HepG2 (cell line): Measurements from ENCODE around the gene ATP9B. TPM values are rescaled to one million over a fixed set of nuclear protein-coding genes. Genes with fewer than 3 reads are reported as not detected.

Experiments used
- ATAC-seq: fragments of 200-7000 bp; cut with Tn5 transposase; 3 replicates; pipeline ENCODE4 v1.9.1; 2020; ENCODE audit warnings: mild to moderate bottlenecking, moderate library complexity
- BruUV-seq: library from RNA; stranded (reverse); fragments of 400-500 nt; replicated peaks from 2 replicates; lab custom pipeline; 2021; lab: Mats Ljungman, UMichigan
- CTCF ChIA-PET: fragments of 300-600 bp; formaldehyde crosslinking; extraction: SDS; loops from one replicate; lab custom pipeline; 2021; ENCODE audit warnings: low total read pairs, inconsistent platforms, low intra/inter-chr PET ratio; lab: Yijun Ruan, JAX
- POLR2A ChIA-PET: fragments of 350-600 bp; sonication (Branson Sonifier 250); formaldehyde crosslinking; loops from one replicate; lab custom pipeline; 2020; ENCODE audit warnings: antibody characterized with exemption, inconsistent platforms; lab: Yijun Ruan, JAX
- DNase-seq: peaks from one replicate; pipeline ENCODE4 v3.0.0-alpha.2; 2015; ENCODE audit warnings: low spot score
- FAIRE-seq: peaks from 3 replicates; lab custom pipeline; 2011; peaks lifted over from hg19 to GRCh38; lab: Jason Lieb, UNC
- H2AFZ ChIP-seq: one replicate; pipeline ENCODE4 v1.6.1; 2011; ENCODE audit warnings: low read length, inconsistent platforms
- H3K27ac ChIP-seq: fragments of 300-600 bp; 3 replicates; pipeline ENCODE4 v1.8.0; 2011; ENCODE audit warnings: mixed run types, mild to moderate bottlenecking, mixed read lengths, low read length, inconsistent platforms; ENCODE audit not compliant: insufficient read depth; ENCODE audit errors: extremely low read length
- H3K27me3 ChIP-seq, 2 experiments: fragments of 200-600 bp in 1 of 2; 2 replicates in 1 of 2; 3 replicates in 1 of 2; pipeline versions ENCODE4 v1.6.0 to v1.8.0; 2011; ENCODE audit warnings: low read length in 2 of 2, mild to moderate bottlenecking in 2 of 2, moderate library complexity in 2 of 2, inconsistent platforms in 1 of 2; ENCODE audit not compliant: insufficient read depth in 2 of 2, control insufficient read depth in 1 of 2
- H3K36me3 ChIP-seq, 2 experiments: fragments of 200-600 bp in 1 of 2; replicated peaks in 1 of 2; 2 replicates in 1 of 2; 3 replicates in 1 of 2; pipeline versions ENCODE4 v1.5.1 to v1.8.0; 2011; ENCODE audit warnings: low read length in 2 of 2, inconsistent platforms in 1 of 2; ENCODE audit not compliant: insufficient read depth in 2 of 2, control insufficient read depth in 1 of 2
- H3K4me1 ChIP-seq: 2 replicates; pipeline ENCODE4 v1.5.1; 2012; ENCODE audit warnings: low read length, inconsistent platforms; ENCODE audit not compliant: insufficient read depth
- H3K4me2 ChIP-seq: 2 replicates; pipeline ENCODE4 v1.6.0; 2011; ENCODE audit warnings: low read depth, low read length, inconsistent platforms
- H3K4me3 ChIP-seq, 3 experiments: fragments of 200-600 bp in 1 of 3; sonication (generic), shearing (Covaris generic) in 1 of 3; replicated peaks in 1 of 3; 2 replicates each; pipeline ENCODE4 v1.5.1; 2011 to 2016; ENCODE audit warnings: low read length in 3 of 3, inconsistent platforms in 2 of 3, low read depth in 2 of 3, mild to moderate bottlenecking in 2 of 3, control low read depth in 1 of 3, mixed read lengths in 1 of 3; ENCODE audit not compliant: insufficient read depth in 1 of 3
- H3K79me2 ChIP-seq: one replicate; pipeline ENCODE4 v1.6.1; 2011; ENCODE audit warnings: low read length, inconsistent platforms; ENCODE audit not compliant: insufficient read depth
- H3K9ac ChIP-seq: 2 replicates; pipeline ENCODE4 v1.6.0; 2011; ENCODE audit warnings: mild to moderate bottlenecking, low read depth, low read length, inconsistent platforms; ENCODE audit not compliant: insufficient read depth
- H3K9me3 ChIP-seq: 2 replicates; pipeline ENCODE4 v1.5.1; 2012; ENCODE audit warnings: mild to moderate bottlenecking, low read length
- H4K20me1 ChIP-seq: 2 replicates; pipeline ENCODE4 v1.6.0; 2011; ENCODE audit warnings: inconsistent platforms, mild to moderate bottlenecking, low read length, moderate library complexity; ENCODE audit not compliant: insufficient read depth
- GATA4 ChIP-seq: sonication (generic); IDR thresholded peaks from 2 replicates; pipeline ENCODE4 v1.6.1; 2016; ENCODE audit warnings: antibody characterized with exemption, low read depth, borderline replicate concordance
- ISX ChIP-seq: sonication (generic); formaldehyde crosslinking; conservative IDR thresholded peaks from 2 replicates; pipeline ENCODE4 v1.5.0; 2020; ENCODE audit warnings: missing genetic modification reagents
- JUN ChIP-seq: sonication (generic); formaldehyde crosslinking; IDR thresholded peaks from 2 replicates; pipeline ENCODE4 v1.4.0; 2020; ENCODE audit warnings: mild to moderate bottlenecking, missing genetic modification reagents
- MAFF ChIP-seq: IDR thresholded peaks from 2 replicates; pipeline ENCODE4 v1.6.1; 2011; ENCODE audit warnings: low read depth, low read length, improper control_type of control experiment
- MBNL3 ChIP-seq: fragments of 250-450 bp; sonication (Bioruptor Pico); conservative IDR thresholded peaks from 2 replicates; pipeline ENCODE4 v1.8.0; 2022; ENCODE audit warnings: mild to moderate bottlenecking, inconsistent platforms
- PRMT3 ChIP-seq: sonication (generic); formaldehyde crosslinking; IDR thresholded peaks from 2 replicates; pipeline ENCODE4 v1.8.1; 2022; ENCODE audit warnings: low read depth, mild to moderate bottlenecking, moderate library complexity, missing genetic modification reagents, borderline replicate concordance
- RFX1 ChIP-seq: fragments of 450-650 bp; IDR thresholded peaks from 2 replicates; pipeline ENCODE4 v1.6.1; 2017
- SETDB1 ChIP-seq: sonication (generic); formaldehyde crosslinking; IDR thresholded peaks from 2 replicates; pipeline ENCODE4 v1.5.1; 2020; ENCODE audit warnings: missing genetic modification reagents, mild to moderate bottlenecking, borderline replicate concordance
- TOE1 ChIP-seq: sonication (generic); formaldehyde crosslinking; IDR thresholded peaks from 2 replicates; pipeline ENCODE4 v1.4.0; 2020; ENCODE audit warnings: mild to moderate bottlenecking, missing genetic modification reagents
- WGBS: methylation state at CpG from one replicate; pipeline ENCODE4 v1.1.6; 2017; ENCODE audit warnings: low lambda C conversion rate; 5-methylcytosine and 5-hydroxymethylcytosine counted together
- in situ Hi-C: cut with HindIII; loops from 2 replicates; pipeline ENCODE4 v1.10.0; 2017; ENCODE audit warnings: low pct_unique_long_range_greater_than_20kb; ENCODE audit not compliant: extremely low pct_ligation_motif_present
- intact Hi-C: fragments of 100-400 bp; cut with micrococcal nuclease; formaldehyde crosslinking; loops from one replicate; pipeline ENCODE4 v1.10.0; 2022; ENCODE audit not compliant: unreplicated experiment
- polyA plus RNA-seq, 8 experiments: library from polyadenylated mRNA; depleted of rRNA in 3 of 8; stranded (reverse) in 7 of 8; unstranded in 1 of 8; fragments of >200 nt; fragmentation: Illumina TruSeq in 4 of 8; extraction: Trizol in 4 of 8; gene quantifications; 2 replicates each; pipeline versions ENCODE4 v1.2.1 to v1.2.3, GENCODE V29; 2011 to 2016; ENCODE audit warnings: low read depth in 4 of 8, missing spikeins in 1 of 8, mixed read lengths in 1 of 8; ENCODE audit not compliant: insufficient read depth in 1 of 8
- total RNA-seq, 5 experiments: library from RNA; depleted of rRNA; stranded (reverse); fragments of >200 nt; fragmentation: Illumina TruSeq; extraction: Trizol; gene quantifications; 2 replicates each; pipeline ENCODE4 v1.2.3, GENCODE V29; 2016; ENCODE audit warnings: low read depth in 1 of 5
- TF ChIP-seq, protein P1 (sequence below): sonication (generic); formaldehyde crosslinking; IDR thresholded peaks from 2 replicates; pipeline ENCODE4 v1.5.0; 2020; ENCODE audit warnings: missing genetic modification reagents
- TF ChIP-seq, protein P2 (sequence below): sonication (generic); formaldehyde crosslinking; conservative IDR thresholded peaks from 2 replicates; pipeline ENCODE4 v1.4.0; 2020; ENCODE audit warnings: missing genetic modification reagents
- TF ChIP-seq, protein P3 (sequence below): sonication (generic); formaldehyde crosslinking; IDR thresholded peaks from 2 replicates; pipeline ENCODE4 v1.4.0; 2020; ENCODE audit warnings: missing genetic modification reagents

The ATP9B gene
- total and polyA plus RNA-seq, 2 of the 13 experiments (the other 11 are each of a cell fraction or from before 2014, with no cell fraction given), result 10.8 to 11.3 TPM

DNA sequence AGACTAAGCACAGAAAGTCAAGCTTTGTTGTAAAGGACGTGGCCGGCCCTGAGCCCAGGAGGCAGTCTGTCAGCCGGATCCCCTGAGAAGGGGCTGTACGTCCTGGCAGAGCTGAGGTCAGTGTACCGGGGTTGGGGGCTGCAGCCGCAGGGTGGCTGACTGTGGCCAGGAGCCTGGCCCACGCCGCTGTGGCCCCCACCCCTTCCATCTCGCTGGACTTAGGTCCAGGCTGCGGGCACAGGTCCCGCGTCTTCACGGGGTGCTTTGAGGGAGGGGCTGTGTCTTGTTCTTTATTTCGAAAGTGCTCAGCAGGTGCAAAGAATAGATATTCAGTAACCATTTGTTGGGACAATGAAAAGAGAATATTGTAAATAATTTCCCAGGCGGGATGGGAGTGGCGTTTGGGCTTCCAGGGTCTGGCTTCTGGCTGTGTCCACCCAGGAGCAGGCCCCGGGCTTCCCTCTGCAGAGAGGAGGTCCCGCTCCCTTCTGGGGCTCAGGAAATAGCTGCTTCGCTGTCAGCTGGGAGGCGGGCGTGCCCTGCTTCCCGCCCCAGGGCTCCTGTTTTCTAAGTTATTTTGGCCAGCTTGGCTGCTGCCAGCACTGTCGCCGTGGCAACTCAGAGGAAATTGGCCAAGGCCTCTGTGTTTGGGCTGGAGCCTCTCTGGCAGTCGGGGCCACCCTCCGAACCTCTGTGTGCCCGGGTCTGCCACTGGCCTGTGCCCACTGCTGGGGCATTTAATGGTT is 334.0 kb downstream of the ATP9B start:
- Histone ChIP-seq H3K4me1 (0 out of 2 replicates have a peak, but pooled peaks cover 6% of the 10 kb centered on the region), H3K4me3 (no peak overlapping the region), H3K79me2 (no peaks in the 10 kb centered on the region), H3K36me3 (no peaks in the 10 kb centered on the region), H4K20me1 (no peaks in the 10 kb centered on the region; the same call in 1 of the 2 replicates), H3K27me3 (peaks cover 19 to 73% of the 10 kb centered on the region in 2 experiments), H3K4me2 (no peak overlapping the region), H2AFZ (no peak overlapping the region), H3K9ac (no peak overlapping the region), H3K9me3 (no peaks in the 10 kb centered on the region), H3K27ac (no peak overlapping the region)
- no peak for DNase-seq
- in situ Hi-C loops, result no loop called here
- intact Hi-C loops, result no loop called here
- WGBS, result 5% methylated on average over 14 of the region's 27 CpGs
- no TSS peak for BruUV-seq
- FAIRE-seq, result no peak
- ChIA-PET POLR2A (no interaction called here), CTCF (no interaction called here)
- no peak for ATAC-seq
- TF ChIP-seq PRMT3 (CRISPR knock-in tag) (no peak), ISX (CRISPR knock-in tag) (no peak), GATA4 (no peak), RFX1 (no peak), MBNL3 (CRISPR knock-in tag) (no peak), JUN (CRISPR knock-in tag) (no peak), TOE1 (no peak), MAFF (no peak), SETDB1 (CRISPR knock-in tag) (no peak)
- TF ChIP-seq, protein P1, sequence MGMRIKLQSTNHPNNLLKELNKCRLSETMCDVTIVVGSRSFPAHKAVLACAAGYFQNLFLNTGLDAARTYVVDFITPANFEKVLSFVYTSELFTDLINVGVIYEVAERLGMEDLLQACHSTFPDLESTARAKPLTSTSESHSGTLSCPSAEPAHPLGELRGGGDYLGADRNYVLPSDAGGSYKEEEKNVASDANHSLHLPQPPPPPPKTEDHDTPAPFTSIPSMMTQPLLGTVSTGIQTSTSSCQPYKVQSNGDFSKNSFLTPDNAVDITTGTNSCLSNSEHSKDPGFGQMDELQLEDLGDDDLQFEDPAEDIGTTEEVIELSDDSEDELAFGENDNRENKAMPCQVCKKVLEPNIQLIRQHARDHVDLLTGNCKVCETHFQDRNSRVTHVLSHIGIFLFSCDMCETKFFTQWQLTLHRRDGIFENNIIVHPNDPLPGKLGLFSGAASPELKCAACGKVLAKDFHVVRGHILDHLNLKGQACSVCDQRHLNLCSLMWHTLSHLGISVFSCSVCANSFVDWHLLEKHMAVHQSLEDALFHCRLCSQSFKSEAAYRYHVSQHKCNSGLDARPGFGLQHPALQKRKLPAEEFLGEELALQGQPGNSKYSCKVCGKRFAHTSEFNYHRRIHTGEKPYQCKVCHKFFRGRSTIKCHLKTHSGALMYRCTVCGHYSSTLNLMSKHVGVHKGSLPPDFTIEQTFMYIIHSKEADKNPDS (CRISPR knock-in tag), result no peak
- TF ChIP-seq, protein P2, sequence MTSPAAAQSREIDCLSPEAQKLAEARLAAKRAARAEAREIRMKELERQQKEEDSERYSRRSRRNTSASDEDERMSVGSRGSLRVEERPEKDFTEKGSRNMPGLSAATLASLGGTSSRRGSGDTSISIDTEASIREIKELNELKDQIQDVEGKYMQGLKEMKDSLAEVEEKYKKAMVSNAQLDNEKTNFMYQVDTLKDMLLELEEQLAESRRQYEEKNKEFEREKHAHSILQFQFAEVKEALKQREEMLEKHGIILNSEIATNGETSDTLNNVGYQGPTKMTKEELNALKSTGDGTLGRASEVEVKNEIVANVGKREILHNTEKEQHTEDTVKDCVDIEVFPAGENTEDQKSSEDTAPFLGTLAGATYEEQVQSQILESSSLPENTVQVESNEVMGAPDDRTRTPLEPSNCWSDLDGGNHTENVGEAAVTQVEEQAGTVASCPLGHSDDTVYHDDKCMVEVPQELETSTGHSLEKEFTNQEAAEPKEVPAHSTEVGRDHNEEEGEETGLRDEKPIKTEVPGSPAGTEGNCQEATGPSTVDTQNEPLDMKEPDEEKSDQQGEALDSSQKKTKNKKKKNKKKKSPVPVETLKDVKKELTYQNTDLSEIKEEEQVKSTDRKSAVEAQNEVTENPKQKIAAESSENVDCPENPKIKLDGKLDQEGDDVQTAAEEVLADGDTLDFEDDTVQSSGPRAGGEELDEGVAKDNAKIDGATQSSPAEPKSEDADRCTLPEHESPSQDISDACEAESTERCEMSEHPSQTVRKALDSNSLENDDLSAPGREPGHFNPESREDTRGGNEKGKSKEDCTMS (CRISPR knock-in tag), result no peak
- TF ChIP-seq, protein P3, sequence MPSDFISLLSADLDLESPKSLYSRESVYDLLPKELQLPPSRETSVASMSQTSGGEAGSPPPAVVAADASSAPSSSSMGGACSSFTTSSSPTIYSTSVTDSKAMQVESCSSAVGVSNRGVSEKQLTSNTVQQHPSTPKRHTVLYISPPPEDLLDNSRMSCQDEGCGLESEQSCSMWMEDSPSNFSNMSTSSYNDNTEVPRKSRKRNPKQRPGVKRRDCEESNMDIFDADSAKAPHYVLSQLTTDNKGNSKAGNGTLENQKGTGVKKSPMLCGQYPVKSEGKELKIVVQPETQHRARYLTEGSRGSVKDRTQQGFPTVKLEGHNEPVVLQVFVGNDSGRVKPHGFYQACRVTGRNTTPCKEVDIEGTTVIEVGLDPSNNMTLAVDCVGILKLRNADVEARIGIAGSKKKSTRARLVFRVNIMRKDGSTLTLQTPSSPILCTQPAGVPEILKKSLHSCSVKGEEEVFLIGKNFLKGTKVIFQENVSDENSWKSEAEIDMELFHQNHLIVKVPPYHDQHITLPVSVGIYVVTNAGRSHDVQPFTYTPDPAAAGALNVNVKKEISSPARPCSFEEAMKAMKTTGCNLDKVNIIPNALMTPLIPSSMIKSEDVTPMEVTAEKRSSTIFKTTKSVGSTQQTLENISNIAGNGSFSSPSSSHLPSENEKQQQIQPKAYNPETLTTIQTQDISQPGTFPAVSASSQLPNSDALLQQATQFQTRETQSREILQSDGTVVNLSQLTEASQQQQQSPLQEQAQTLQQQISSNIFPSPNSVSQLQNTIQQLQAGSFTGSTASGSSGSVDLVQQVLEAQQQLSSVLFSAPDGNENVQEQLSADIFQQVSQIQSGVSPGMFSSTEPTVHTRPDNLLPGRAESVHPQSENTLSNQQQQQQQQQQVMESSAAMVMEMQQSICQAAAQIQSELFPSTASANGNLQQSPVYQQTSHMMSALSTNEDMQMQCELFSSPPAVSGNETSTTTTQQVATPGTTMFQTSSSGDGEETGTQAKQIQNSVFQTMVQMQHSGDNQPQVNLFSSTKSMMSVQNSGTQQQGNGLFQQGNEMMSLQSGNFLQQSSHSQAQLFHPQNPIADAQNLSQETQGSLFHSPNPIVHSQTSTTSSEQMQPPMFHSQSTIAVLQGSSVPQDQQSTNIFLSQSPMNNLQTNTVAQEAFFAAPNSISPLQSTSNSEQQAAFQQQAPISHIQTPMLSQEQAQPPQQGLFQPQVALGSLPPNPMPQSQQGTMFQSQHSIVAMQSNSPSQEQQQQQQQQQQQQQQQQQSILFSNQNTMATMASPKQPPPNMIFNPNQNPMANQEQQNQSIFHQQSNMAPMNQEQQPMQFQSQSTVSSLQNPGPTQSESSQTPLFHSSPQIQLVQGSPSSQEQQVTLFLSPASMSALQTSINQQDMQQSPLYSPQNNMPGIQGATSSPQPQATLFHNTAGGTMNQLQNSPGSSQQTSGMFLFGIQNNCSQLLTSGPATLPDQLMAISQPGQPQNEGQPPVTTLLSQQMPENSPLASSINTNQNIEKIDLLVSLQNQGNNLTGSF (CRISPR knock-in tag), result no peak
